ENCODE results near the gene FOXP2. TPM values are rescaled to one million over a fixed set of nuclear protein-coding genes. Genes with fewer than 3 reads are reported as not detected.
"Not testable (repeated sequence)": the region's sequence is repeated elsewhere in the genome, so short reads cannot be mapped to it uniquely, and the experiment has no call there.

FOXP2 gene
- total RNA-seq, 1 donor from 2014 or later: 25.7 TPM

GRCh38 chr7:114375907-114376306, 38.7 kb upstream of the FOXP2 start:
- TF ChIP-seq CTCF (IDR thresholded peaks at IDR 0.05): no peak
- Mint-ChIP-seq H3K27me3 (ENCODE audit: unreplicated experiment) (no peaks in the 10 kb centered on the region), H3K4me3 (ENCODE audit: unreplicated experiment) (no peak overlapping the region), H3K36me3 (ENCODE audit: unreplicated experiment) (peaks cover 11% of the 10 kb centered on the region), H3K27ac (ENCODE audit: unreplicated experiment) (no peak overlapping the region), H3K9me3 (ENCODE audit: unreplicated experiment) (no peaks in the 10 kb centered on the region), H3K4me1 (ENCODE audit: unreplicated experiment) (no peaks in the 10 kb centered on the region)
- no peak for DNase-seq (ENCODE audit: extremely low spot score, unreplicated experiment)

GRCh38 chr7:114383946-114384345, 30.7 kb upstream of the FOXP2 start:
- H3K4me1 Mint-ChIP-seq (ENCODE audit: unreplicated experiment); H3K27me3 Mint-ChIP-seq (ENCODE audit: unreplicated experiment); H3K9me3 Mint-ChIP-seq (ENCODE audit: unreplicated experiment); DNase-seq (ENCODE audit: extremely low spot score, unreplicated experiment); H3K27ac Mint-ChIP-seq (ENCODE audit: unreplicated experiment); H3K4me3 Mint-ChIP-seq (ENCODE audit: unreplicated experiment); H3K36me3 Mint-ChIP-seq (ENCODE audit: unreplicated experiment): not testable (repeated sequence)

GRCh38 chr7:114384346-114384745, 30.3 kb upstream of the FOXP2 start:
- not testable (repeated sequence) for DNase-seq (ENCODE audit: extremely low spot score, unreplicated experiment); H3K4me3 Mint-ChIP-seq (ENCODE audit: unreplicated experiment); H3K9me3 Mint-ChIP-seq (ENCODE audit: unreplicated experiment); H3K27me3 Mint-ChIP-seq (ENCODE audit: unreplicated experiment); H3K4me1 Mint-ChIP-seq (ENCODE audit: unreplicated experiment); H3K36me3 Mint-ChIP-seq (ENCODE audit: unreplicated experiment); H3K27ac Mint-ChIP-seq (ENCODE audit: unreplicated experiment)

GRCh38 chr7:114388021-114388420, 26.6 kb upstream of the FOXP2 start:
- peaks cover 11% of the 10 kb centered on the region for H3K4me1 Mint-ChIP-seq (ENCODE audit: unreplicated experiment)
- H3K4me3 Mint-ChIP-seq (ENCODE audit: unreplicated experiment): no peak overlapping the region
- H3K27ac Mint-ChIP-seq (ENCODE audit: unreplicated experiment): no peak overlapping the region
- no peaks in the 10 kb centered on the region for H3K27me3 Mint-ChIP-seq (ENCODE audit: unreplicated experiment)
- H3K36me3 Mint-ChIP-seq (ENCODE audit: unreplicated experiment): no peaks in the 10 kb centered on the region
- TF ChIP-seq CTCF (IDR thresholded peaks at IDR 0.05): no peak
- no peak for DNase-seq (ENCODE audit: extremely low spot score, unreplicated experiment)
- no peaks in the 10 kb centered on the region for H3K9me3 Mint-ChIP-seq (ENCODE audit: unreplicated experiment)

- H3K4me3 Mint-ChIP-seq (ENCODE audit: unreplicated experiment): no peak overlapping the region
- no peak for DNase-seq (ENCODE audit: extremely low spot score, unreplicated experiment)
- peaks cover 2% of the 10 kb centered on the region for H3K4me1 Mint-ChIP-seq (ENCODE audit: unreplicated experiment)
Measured at GRCh38 chr7:114392686-114393085, 21.9 kb upstream of the FOXP2 start.

More at GRCh38 chr7:114392686-114393085, 21.9 kb upstream of the FOXP2 start:
- Mint-ChIP-seq H3K27ac (ENCODE audit: unreplicated experiment) (no peak overlapping the region), H3K9me3 (ENCODE audit: unreplicated experiment) (no peaks in the 10 kb centered on the region), H3K27me3 (ENCODE audit: unreplicated experiment) (no peaks in the 10 kb centered on the region), H3K36me3 (ENCODE audit: unreplicated experiment) (no peaks in the 10 kb centered on the region)
- no peak for TF ChIP-seq CTCF (IDR thresholded peaks at IDR 0.05)
